CD4-positive, alpha-beta T cell treated with Interleukin-2 at 100 ng/mL for 4 hours (primary cell): ENCODE results near the gene OTOG.

Experiments used
- DNase-seq: peaks from one replicate; pipeline ENCODE4 v3.0.0-alpha.2; 2020; ENCODE audit warnings: low spot score

OTOG gene

GRCh38 chr11:17588721-17589120, 41.7 kb downstream of the OTOG start:
- DNase-seq, result no peak

- DNase-seq, result no peak
These were observed 43.4 kb downstream of the OTOG start for GRCh38 chr11:17590463-17590862.

GRCh38 chr11:17591293-17591692, 44.2 kb downstream of the OTOG start:
- no peak for DNase-seq

- no peak for DNase-seq
These were observed 46.6 kb downstream of the OTOG start for GRCh38 chr11:17593466-17594245.

- no peak for DNase-seq
These were observed 47.7 kb downstream of the OTOG start for GRCh38 chr11:17594686-17595192.

- DNase-seq, result no peak
These were observed 48.7 kb downstream of the OTOG start for GRCh38 chr11:17595526-17596309.

- no peak for DNase-seq
These were observed 49.2 kb downstream of the OTOG start for GRCh38 chr11:17596310-17596669.

GRCh38 chr11:17596711-17597110, 49.7 kb downstream of the OTOG start:
- no peak for DNase-seq

DNA sequence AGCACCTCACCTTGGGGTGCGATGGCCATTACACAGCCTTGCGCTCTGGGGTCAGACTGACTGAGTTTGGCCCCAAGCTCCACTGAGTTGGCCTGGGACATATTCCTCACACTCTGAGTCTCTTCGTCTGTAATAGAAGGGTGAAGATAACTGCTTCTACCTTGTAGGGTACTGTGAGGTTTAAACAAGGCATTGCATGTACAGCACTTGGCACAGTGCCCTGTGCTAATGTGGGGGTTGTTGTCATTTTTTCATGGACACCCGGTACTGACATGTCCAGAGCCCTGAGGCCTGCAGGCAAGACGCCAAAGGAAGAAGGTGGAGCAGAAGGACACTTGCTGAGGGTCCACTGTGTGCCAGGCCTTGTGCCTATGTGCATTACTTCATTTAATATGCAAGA, 50.7 kb downstream of the OTOG start:
- DNase-seq, result no peak

GRCh38 chr11:17598700-17599459, 51.8 kb downstream of the OTOG start:
- DNase-seq, result peak; percentile 55

DNA sequence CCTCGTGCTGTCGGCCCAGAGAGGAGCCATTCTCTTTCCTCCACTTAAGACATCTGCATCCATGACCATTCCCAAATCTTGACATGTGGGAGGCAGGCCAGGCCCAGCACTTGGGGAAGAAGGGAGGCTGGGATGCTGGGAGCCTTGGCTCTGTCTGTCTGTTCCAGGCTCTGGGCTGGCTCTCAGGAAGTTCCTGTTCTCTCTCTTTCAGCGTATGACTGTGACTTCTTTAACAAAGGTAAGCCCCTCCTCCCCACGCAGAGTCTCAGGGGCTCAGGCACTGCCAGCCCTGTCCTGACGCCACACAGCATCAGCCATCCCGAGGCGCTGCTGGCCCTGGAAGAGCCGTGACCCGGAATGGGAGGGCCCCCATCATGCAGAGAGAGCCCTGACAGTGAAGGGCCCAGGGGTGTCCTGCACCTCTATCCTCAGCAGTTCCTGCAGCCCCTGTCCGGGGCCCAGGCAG, 52.4 kb downstream of the OTOG start:
- DNase-seq, result no peak

DNA sequence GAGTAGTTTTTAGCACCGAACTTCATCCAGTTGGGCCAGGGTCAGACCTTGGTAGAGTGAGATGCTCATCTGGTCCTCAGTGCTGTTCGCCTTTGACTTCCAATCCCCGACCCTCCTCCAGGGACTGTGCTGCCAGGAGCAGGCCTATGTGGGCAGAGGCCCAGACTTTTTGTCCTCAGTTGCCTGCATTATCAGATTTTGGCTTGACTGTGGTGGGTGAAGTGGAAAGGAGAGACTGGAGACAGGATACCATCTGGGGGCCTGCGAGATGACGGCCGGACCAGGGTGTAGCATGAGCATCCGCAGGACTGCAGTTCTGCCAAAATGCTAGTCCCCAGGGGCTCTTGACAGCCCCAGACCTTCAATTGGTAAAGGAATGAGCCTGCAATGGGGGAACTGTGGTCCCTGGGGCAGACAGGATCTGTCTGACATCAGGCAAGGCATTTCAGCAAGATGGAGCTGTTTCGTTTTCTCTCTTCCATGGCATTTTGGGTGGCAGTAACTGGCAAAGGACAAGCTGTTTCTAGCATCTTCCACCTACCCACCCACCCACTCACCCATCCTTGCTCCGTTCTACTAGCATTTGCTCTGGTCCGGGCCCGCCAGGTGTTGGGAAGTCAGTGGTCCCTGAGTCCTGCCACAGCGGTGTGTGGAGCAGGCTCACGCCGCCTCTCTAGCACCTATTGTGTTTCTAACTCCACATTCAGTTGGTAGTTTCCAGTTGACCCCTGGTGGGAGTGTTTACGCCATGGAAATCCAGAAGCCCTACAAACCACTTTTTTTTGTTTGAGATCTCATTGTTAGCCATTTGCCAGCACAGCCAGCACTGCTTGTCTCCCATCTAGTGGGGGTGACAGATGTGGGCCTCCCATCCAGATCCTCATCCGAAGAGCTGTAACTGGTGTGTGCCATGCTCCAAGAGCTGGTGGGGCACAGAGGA, 53.5 kb downstream of the OTOG start:
- DNase-seq, result no peak

GRCh38 chr11:17601256-17601671, 54.2 kb downstream of the OTOG start:
- DNase-seq, result no peak

DNA sequence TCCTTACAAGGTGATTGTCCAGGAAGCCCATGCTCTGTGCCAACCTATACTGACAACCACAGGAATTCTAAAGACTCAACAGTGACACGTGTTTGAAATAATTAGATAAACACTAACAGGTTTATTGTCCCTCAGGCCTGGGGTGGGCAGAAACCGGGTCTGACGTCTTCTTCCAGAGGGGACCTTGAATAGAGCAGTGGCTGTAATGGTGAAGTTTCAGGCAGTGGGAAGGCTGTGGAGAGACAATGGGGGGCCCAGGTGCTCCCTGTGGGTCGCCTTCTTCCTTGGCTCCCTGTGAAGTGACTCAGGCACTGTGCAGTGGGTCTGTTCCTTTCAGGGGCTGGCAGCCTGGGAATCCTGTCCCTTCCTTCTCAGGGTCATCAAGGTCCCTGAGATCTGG, 54.6 kb downstream of the OTOG start:
- DNase-seq, result no peak

GRCh38 chr11:17602105-17603001, 55.3 kb downstream of the OTOG start:
- no peak for DNase-seq

DNA sequence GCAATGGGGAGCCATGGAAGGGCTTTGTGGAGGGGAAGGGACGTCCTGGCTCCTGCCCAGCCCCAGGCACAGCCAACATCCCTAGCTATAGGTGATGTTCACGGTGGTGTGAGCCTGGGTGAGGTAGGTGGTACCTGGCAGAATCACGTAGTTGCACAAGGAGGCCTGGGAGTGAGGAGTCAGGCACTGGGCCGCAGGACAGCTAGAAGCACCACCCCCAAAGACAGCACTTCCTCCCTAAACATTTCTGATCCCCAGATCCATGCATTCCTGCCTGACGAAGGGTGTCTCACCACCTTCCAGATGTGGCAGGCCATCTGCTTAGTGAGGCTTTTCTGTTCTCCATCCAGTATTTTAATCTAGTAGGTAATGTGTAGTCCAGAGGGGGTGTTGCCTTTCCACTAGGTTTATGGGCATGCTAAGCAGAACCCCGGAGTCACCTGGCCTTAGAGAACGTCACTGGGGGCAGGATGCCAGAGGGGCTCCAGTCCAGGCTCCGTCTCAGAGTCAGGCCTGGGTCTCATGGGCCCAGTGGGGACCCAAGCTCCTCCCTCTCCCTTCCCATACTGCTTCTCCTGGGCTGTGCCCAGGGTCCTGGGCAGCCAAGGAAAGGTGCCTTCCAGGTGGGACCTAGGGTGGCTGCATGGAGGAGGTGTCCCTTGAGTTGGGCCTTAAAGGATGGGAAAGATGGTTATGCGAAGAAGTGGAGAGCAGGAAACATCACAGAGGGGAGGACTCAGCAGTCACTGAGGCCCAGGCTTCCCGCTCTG, 56.2 kb downstream of the OTOG start:
- DNase-seq, result no peak

DNA sequence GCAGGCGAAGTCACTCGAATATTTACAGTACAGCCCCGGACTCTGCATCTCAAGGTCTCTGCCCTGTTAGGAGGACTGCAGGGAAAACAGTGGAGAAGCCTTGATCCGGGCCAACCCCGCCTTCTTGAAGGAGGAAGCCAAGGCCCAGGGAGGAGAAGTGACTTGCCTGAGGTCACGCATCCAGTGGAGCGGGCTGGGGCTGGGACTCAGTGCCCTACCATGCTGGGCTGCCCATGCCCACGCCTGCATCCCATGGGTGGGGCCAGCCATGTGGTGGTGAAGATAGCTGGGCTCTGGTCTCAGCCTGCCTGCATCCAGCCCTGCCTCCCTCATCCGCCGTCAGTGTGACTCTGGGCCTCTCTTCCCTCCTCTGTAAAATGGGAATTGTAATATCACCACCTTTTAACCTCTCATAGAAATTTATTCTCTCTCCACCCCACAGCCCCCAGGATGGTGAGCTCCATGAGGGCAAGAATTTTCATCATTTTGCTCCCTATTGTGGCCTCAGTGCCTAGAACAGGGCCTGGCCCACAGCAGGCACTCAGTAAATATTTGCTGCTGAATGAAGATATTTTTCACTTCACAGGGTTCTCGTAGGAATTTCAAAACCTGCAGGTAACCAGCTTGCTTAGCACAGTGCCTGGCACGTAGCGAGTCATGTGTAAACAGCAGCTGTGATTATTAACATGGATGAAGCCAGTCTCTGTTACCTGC, 57.3 kb downstream of the OTOG start:
- DNase-seq, result no peak

DNA sequence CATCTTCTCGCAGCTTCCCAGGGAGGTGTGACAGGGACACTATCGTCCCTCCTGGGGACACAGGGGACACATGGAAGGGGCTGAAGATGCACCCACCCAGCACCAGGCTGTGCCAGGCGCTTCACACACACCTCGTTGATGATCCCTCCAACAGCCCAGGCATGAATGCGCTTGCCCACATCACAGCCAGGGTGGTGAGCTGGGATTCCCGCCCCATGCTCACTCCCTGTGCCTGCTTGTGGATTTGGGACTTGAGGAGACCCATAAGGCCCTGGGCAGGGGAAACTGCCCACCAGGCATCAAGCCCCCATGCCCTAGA, 57.8 kb downstream of the OTOG start:
- no peak for DNase-seq

- no peak for DNase-seq
These were observed 58.6 kb downstream of the OTOG start for GRCh38 chr11:17605651-17606122.
